DOHH2 (cell line): ENCODE data around the gene NXT2.
"Not testable (repeated sequence)": the region's sequence is repeated elsewhere in the genome, so short reads cannot be mapped to it uniquely, and the experiment has no call there.

Experiments
- H3F3A ChIP-seq: fragments of 200-600 bp; sonication (generic), shearing (Covaris generic); 2 replicates; pipeline ENCODE4 v1.6.0; 2016; ENCODE audit warnings: antibody characterized with exemption, mild to moderate bottlenecking; ENCODE audit not compliant: control insufficient read depth, insufficient read depth
- H3K27ac ChIP-seq: fragments of 200-600 bp; sonication (generic); 2 replicates; pipeline ENCODE4 v1.5.1; 2014; ENCODE audit warnings: low read depth, mild to moderate bottlenecking, low read length, moderate library complexity
- H3K27me3 ChIP-seq: fragments of 200-600 bp; sonication (generic); 2 replicates; pipeline ENCODE4 v1.6.1; 2014; ENCODE audit warnings: mild to moderate bottlenecking, low read length, mixed read lengths; ENCODE audit not compliant: control insufficient read depth
- H3K36me3 ChIP-seq: fragments of 200-600 bp; sonication (generic); 2 replicates; pipeline ENCODE4 v1.6.1; 2014; ENCODE audit warnings: mild to moderate bottlenecking, low read length, moderate library complexity, mixed read lengths; ENCODE audit not compliant: control insufficient read depth
- H3K4me1 ChIP-seq: fragments of 200-600 bp; sonication (generic); 2 replicates; pipeline ENCODE4 v1.6.1; 2014; ENCODE audit warnings: mild to moderate bottlenecking, low read length, mixed read lengths; ENCODE audit not compliant: control insufficient read depth
- H3K4me2 ChIP-seq: fragments of 200-600 bp; sonication (generic); 2 replicates; pipeline ENCODE4 v1.6.0; 2014; ENCODE audit warnings: mild to moderate bottlenecking, low read length, moderate library complexity
- H3K4me3 ChIP-seq: fragments of 200-600 bp; sonication (generic); 2 replicates; pipeline ENCODE4 v1.5.1; 2014; ENCODE audit warnings: mild to moderate bottlenecking, low read length, mixed read lengths
- H3K79me2 ChIP-seq: fragments of 200-600 bp; sonication (generic); 2 replicates; pipeline ENCODE4 v1.6.1; 2014; ENCODE audit warnings: mild to moderate bottlenecking, low read length, mixed read lengths; ENCODE audit not compliant: control insufficient read depth
- H3K9me2 ChIP-seq: fragments of 200-600 bp; sonication (generic); replicated peaks from 2 replicates; pipeline ENCODE4 v1.6.1; 2014; ENCODE audit warnings: mild to moderate bottlenecking, low read length, mixed read lengths; ENCODE audit not compliant: control insufficient read depth
- H3K9me3 ChIP-seq: fragments of 200-600 bp; sonication (generic); 2 replicates; pipeline ENCODE4 v1.6.1; 2014; ENCODE audit warnings: antibody characterized with exemption, low read length, mixed read lengths; ENCODE audit not compliant: control insufficient read depth, insufficient read depth
- H4K20me1 ChIP-seq: fragments of 200-600 bp; sonication (generic); 2 replicates; pipeline ENCODE4 v1.6.0; 2014; ENCODE audit warnings: low read depth, mild to moderate bottlenecking, antibody characterized with exemption, low read length, moderate library complexity; ENCODE audit not compliant: control insufficient read depth, insufficient read depth
- EZH2phosphoT487 ChIP-seq: fragments of 200-600 bp; sonication (generic); IDR thresholded peaks from 2 replicates; pipeline ENCODE4 v1.6.1; 2017; ENCODE audit warnings: borderline replicate concordance, mild to moderate bottlenecking, antibody characterized with exemption, low read length, moderate library complexity, mixed read lengths
- TF ChIP-seq, protein P1 (sequence below): fragments of 200-600 bp; sonication (generic); IDR thresholded peaks from one replicate; pipeline ENCODE4 v1.5.1; 2014; ENCODE audit warnings: antibody characterized with exemption, mild to moderate bottlenecking, low read depth, low read length; ENCODE audit not compliant: poor library complexity, severe bottlenecking

NXT2 gene

GRCh38 chrX:109534933-109535332 lies 1.7 kb upstream of the NXT2 start:
- Histone ChIP-seq H3K79me2 (no peaks in the 10 kb centered on the region), H3K4me1 (peaks cover 41% of the 10 kb centered on the region), H3K36me3 (no peaks in the 10 kb centered on the region), H3K27ac (no peak overlapping the region), H3K9me2 (no peaks in the 10 kb centered on the region), H3K4me2 (no peak overlapping the region), H3F3A (peaks cover 6% of the 10 kb centered on the region; the same call in 1 of the 2 replicates), H3K27me3 (no peaks in the 10 kb centered on the region), H4K20me1 (no peaks in the 10 kb centered on the region), H3K4me3 (no peak overlapping the region), H3K9me3 (peaks cover 4% of the 10 kb centered on the region; the same call in 1 of the 2 replicates)
- TF ChIP-seq EZH2phosphoT487 = no peak
- TF ChIP-seq, protein P1, sequence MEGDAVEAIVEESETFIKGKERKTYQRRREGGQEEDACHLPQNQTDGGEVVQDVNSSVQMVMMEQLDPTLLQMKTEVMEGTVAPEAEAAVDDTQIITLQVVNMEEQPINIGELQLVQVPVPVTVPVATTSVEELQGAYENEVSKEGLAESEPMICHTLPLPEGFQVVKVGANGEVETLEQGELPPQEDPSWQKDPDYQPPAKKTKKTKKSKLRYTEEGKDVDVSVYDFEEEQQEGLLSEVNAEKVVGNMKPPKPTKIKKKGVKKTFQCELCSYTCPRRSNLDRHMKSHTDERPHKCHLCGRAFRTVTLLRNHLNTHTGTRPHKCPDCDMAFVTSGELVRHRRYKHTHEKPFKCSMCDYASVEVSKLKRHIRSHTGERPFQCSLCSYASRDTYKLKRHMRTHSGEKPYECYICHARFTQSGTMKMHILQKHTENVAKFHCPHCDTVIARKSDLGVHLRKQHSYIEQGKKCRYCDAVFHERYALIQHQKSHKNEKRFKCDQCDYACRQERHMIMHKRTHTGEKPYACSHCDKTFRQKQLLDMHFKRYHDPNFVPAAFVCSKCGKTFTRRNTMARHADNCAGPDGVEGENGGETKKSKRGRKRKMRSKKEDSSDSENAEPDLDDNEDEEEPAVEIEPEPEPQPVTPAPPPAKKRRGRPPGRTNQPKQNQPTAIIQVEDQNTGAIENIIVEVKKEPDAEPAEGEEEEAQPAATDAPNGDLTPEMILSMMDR = no peak

GRCh38 chrX:109535578-109535977 lies 1.1 kb upstream of the NXT2 start:
- Histone ChIP-seq H3K9me2 (no peaks in the 10 kb centered on the region), H3K27ac (no peak overlapping the region), H3K4me3 (no peak overlapping the region), H4K20me1 (no peaks in the 10 kb centered on the region), H3F3A (peaks cover 6% of the 10 kb centered on the region; the same call in 1 of the 2 replicates), H3K4me1 (peaks cover 41% of the 10 kb centered on the region), H3K36me3 (no peaks in the 10 kb centered on the region), H3K4me2 (no peak overlapping the region), H3K9me3 (peaks cover 4% of the 10 kb centered on the region; the same call in 1 of the 2 replicates), H3K79me2 (no peaks in the 10 kb centered on the region), H3K27me3 (no peaks in the 10 kb centered on the region)
- TF ChIP-seq, protein P1 = no peak
- no peak for TF ChIP-seq EZH2phosphoT487

GRCh38 chrX:109537324-109537665 lies 651 bp downstream of the NXT2 start:
- no peaks in the 10 kb centered on the region for H4K20me1 ChIP-seq
- no peaks in the 10 kb centered on the region for H3K27me3 ChIP-seq
- H3K36me3 ChIP-seq = no peaks in the 10 kb centered on the region
- H3K79me2 ChIP-seq = no peaks in the 10 kb centered on the region
- H3F3A ChIP-seq = peaks cover 6% of the 10 kb centered on the region; the same call in 1 of the 2 replicates
- H3K4me1 ChIP-seq = peaks cover 32% of the 10 kb centered on the region
- H3K27ac ChIP-seq = peak overlapping the region; percentile 66
- H3K4me3 ChIP-seq = peak overlapping the region; percentile 89
- H3K4me2 ChIP-seq = peak overlapping the region; percentile 65
- peaks cover 4% of the 10 kb centered on the region; the same call in 1 of the 2 replicates for H3K9me3 ChIP-seq
- TF ChIP-seq EZH2phosphoT487 = no peak
- TF ChIP-seq, protein P1 = no peak
- no peaks in the 10 kb centered on the region for H3K9me2 ChIP-seq

GRCh38 chrX:109539007-109539406 lies 2.4 kb downstream of the NXT2 start:
- not testable (repeated sequence) for H3K27me3 ChIP-seq, H3F3A ChIP-seq, H3K9me2 ChIP-seq, H3K4me3 ChIP-seq, H3K4me2 ChIP-seq, H3K79me2 ChIP-seq, H3K9me3 ChIP-seq, H3K27ac ChIP-seq, H3K36me3 ChIP-seq, H4K20me1 ChIP-seq
- H3K4me1 ChIP-seq = peaks cover 15% of the 10 kb centered on the region
